K562 (cell line): ENCODE results near the gene PMEPA1. TPM values are rescaled to one million over a fixed set of nuclear protein-coding genes. Genes with fewer than 3 reads are reported as not detected.

Experiments
- ATAC-seq: fragments of 200-7000 bp; cut with Tn5 transposase; 3 replicates; pipeline ENCODE4 v1.9.1; 2020; ENCODE audit warnings: moderate library complexity
- BruUV-seq: library from RNA; stranded (reverse); fragments of 400-500 nt; replicated peaks from 2 replicates; lab custom pipeline; 2021; lab: Mats Ljungman, UMichigan
- CTCF ChIA-PET: fragments of 300-600 bp; formaldehyde crosslinking; extraction: SDS; loops from one replicate; lab custom pipeline; 2021; ENCODE audit warnings: low intra/inter-chr PET ratio; lab: Yijun Ruan, JAX
- POLR2A ChIA-PET: fragments of 300-600, 350-650 bp; sonication (Branson Sonifier 250); formaldehyde crosslinking; extraction: SDS; loops from one replicate; lab custom pipeline; 2021; ENCODE audit warnings: antibody characterized with exemption, inconsistent platforms; lab: Yijun Ruan, JAX
- DNase-seq, 4 experiments: peaks; one replicate each; pipeline versions ENCODE4 v3.0.0 to v3.0.0-alpha.2; 2011 to 2018; ENCODE audit warnings: low spot score in 3 of 4, mixed read lengths in 3 of 4; ENCODE audit errors: extremely low read depth in 1 of 4
- FAIRE-seq: peaks from 2 replicates; lab custom pipeline; 2011; peaks lifted over from hg19 to GRCh38; lab: Jason Lieb, UNC
- H2AFZ ChIP-seq: 2 replicates; pipeline ENCODE4 v1.6.0; 2011; ENCODE audit warnings: low read depth, low read length, control low read depth, inconsistent platforms
- H3K27ac ChIP-seq: fragments of 200-600 bp; 3 replicates; pipeline ENCODE4 v1.8.0; 2011; ENCODE audit warnings: low read depth, mild to moderate bottlenecking, control low read depth, inconsistent platforms, low read length, moderate library complexity, mixed read lengths; ENCODE audit errors: extremely low read depth
- H3K27me3 ChIP-seq, 2 experiments: fragments of 300-600 bp in 1 of 2; 2 replicates in 1 of 2; 3 replicates in 1 of 2; pipeline versions ENCODE4 v1.6.0 to v1.8.0; 2011; ENCODE audit warnings: inconsistent platforms in 2 of 2, low read length in 2 of 2, mild to moderate bottlenecking in 1 of 2, mixed read lengths in 1 of 2, moderate library complexity in 1 of 2; ENCODE audit not compliant: control insufficient read depth in 2 of 2, insufficient read depth in 2 of 2
- H3K36me3 ChIP-seq: fragments of 300-600 bp; 3 replicates; pipeline ENCODE4 v1.8.0; 2011; ENCODE audit warnings: mild to moderate bottlenecking, low read length, inconsistent platforms; ENCODE audit not compliant: control insufficient read depth, insufficient read depth
- H3K4me1 ChIP-seq, 2 experiments: fragments of 200-600 bp in 1 of 2; replicated peaks in 1 of 2; 2 replicates in 1 of 2; 3 replicates in 1 of 2; pipeline versions ENCODE4 v1.5.1 to v1.8.0; 2011; ENCODE audit warnings: inconsistent platforms in 2 of 2, low read length in 2 of 2, mild to moderate bottlenecking in 1 of 2, mixed read lengths in 1 of 2, moderate library complexity in 1 of 2; ENCODE audit not compliant: control insufficient read depth in 2 of 2, insufficient read depth in 2 of 2
- H3K4me2 ChIP-seq: 2 replicates; pipeline ENCODE4 v1.6.1; 2011; ENCODE audit warnings: low read length, control low read depth, inconsistent platforms, mixed read lengths; ENCODE audit not compliant: insufficient read depth
- H3K4me3 ChIP-seq: fragments of 200-600 bp; sonication (generic), shearing (Covaris generic); 2 replicates; pipeline ENCODE4 v1.5.1; 2016; ENCODE audit warnings: control low read depth, inconsistent platforms
- H3K79me2 ChIP-seq: fragments of 200-600 bp; 3 replicates; pipeline ENCODE4 v1.8.0; 2011; ENCODE audit warnings: low read length, inconsistent platforms; ENCODE audit not compliant: control insufficient read depth, insufficient read depth
- H3K9ac ChIP-seq, 2 experiments: 2 replicates each; pipeline versions ENCODE4 v1.6.0 to v1.6.1; 2011; ENCODE audit warnings: low read depth in 2 of 2, low read length in 2 of 2, control low read depth in 1 of 2, inconsistent platforms in 1 of 2, mild to moderate bottlenecking in 1 of 2, mixed read lengths in 1 of 2; ENCODE audit not compliant: insufficient read depth in 1 of 2
- H3K9me1 ChIP-seq: one replicate; pipeline ENCODE4 v1.6.0; 2011; ENCODE audit warnings: inconsistent platforms, mild to moderate bottlenecking, low read length, moderate library complexity; ENCODE audit not compliant: control insufficient read depth, insufficient read depth
- H3K9me3 ChIP-seq: replicated peaks from 2 replicates; pipeline ENCODE4 v1.5.1; 2011; ENCODE audit warnings: low read depth, low read length, inconsistent platforms; ENCODE audit not compliant: control insufficient read depth, insufficient read depth
- H4K20me1 ChIP-seq: replicated peaks from 2 replicates; pipeline ENCODE4 v1.6.1; 2011; ENCODE audit warnings: low read length, inconsistent platforms, mixed read lengths; ENCODE audit not compliant: control insufficient read depth, insufficient read depth
- FOXK1 ChIP-seq: sonication (generic); formaldehyde crosslinking; IDR thresholded peaks from 2 replicates; pipeline ENCODE4 v1.8.0; 2022; ENCODE audit warnings: missing genetic modification reagents, mild to moderate bottlenecking, borderline replicate concordance
- ILF3 ChIP-seq: fragments of 450-650 bp; IDR thresholded peaks from 2 replicates; pipeline ENCODE4 v1.6.1; 2018; ENCODE audit warnings: antibody characterized with exemption, mild to moderate bottlenecking, moderate library complexity, borderline replicate concordance
- PHB2 ChIP-seq: fragments of 450-650 bp; IDR thresholded peaks from 2 replicates; pipeline ENCODE4 v1.6.1; 2017; ENCODE audit warnings: low read depth
- SRSF3 ChIP-seq: fragments of 200-400 bp; formaldehyde crosslinking; IDR thresholded peaks from 2 replicates; pipeline ENCODE4 v1.6.1; 2016; ENCODE audit warnings: mild to moderate bottlenecking, low read length, moderate library complexity; ENCODE audit not compliant: insufficient read depth
- TAF7 ChIP-seq: fragments of 450-650 bp; IDR thresholded peaks from 2 replicates; pipeline ENCODE4 v1.6.1; 2016; ENCODE audit warnings: missing genetic modification characterization, missing compliant biosample characterization
- ZFP1 ChIP-seq: fragments of 450-650 bp; formaldehyde crosslinking; IDR thresholded peaks from 2 replicates; pipeline ENCODE4 v1.4.0; 2020; ENCODE audit warnings: mild to moderate bottlenecking, mixed read lengths
- ZNF12 ChIP-seq: sonication (generic); formaldehyde crosslinking; IDR thresholded peaks from 2 replicates; pipeline ENCODE4 v1.4.0; 2020; ENCODE audit warnings: mild to moderate bottlenecking, missing genetic modification reagents
- ZNF436 ChIP-seq: fragments of 250-450, 450-650 bp; sonication (Bioruptor Pico); formaldehyde crosslinking; IDR thresholded peaks from 2 replicates; pipeline ENCODE4 v1.7.0; 2020; ENCODE audit warnings: mild to moderate bottlenecking
- ZNF717 ChIP-seq: fragments of 250-450 bp; sonication (Bioruptor Pico); IDR thresholded peaks from 2 replicates; pipeline ENCODE4 v1.5.0; 2021
- WGBS: fragments of 100-300 bp; shearing (Covaris generic); methylation state at CpG from one replicate; pipeline ENCODE4 v1.1.6; 2016; ENCODE audit warnings: low coverage, mixed read lengths; ENCODE audit not compliant: insufficient coverage; ENCODE audit errors: missing lambda C conversion rate; 5-methylcytosine and 5-hydroxymethylcytosine counted together
- in situ Hi-C: fragments of 300-500 bp; cut with MboI; formaldehyde crosslinking; loops from 4 replicates; pipeline ENCODE4 v1.15.0; 2018; ENCODE audit warnings: inconsistent platforms, mixed read lengths
- intact Hi-C: fragments of 100-400 bp; cut with micrococcal nuclease; formaldehyde crosslinking; loops from 2 replicates; pipeline ENCODE4 v1.14.2; 2022
- polyA plus RNA-seq, 8 experiments: library from polyadenylated mRNA; depleted of rRNA in 4 of 8; stranded (reverse) in 5 of 8; unstranded in 3 of 8; fragments of >200 nt; fragmentation: Nextera tagmentation in 2 of 8; fragmentation: Illumina TruSeq in 1 of 8; extraction: Ambion mirVana in 2 of 8; extraction: Trizol in 1 of 8; gene quantifications; 2 replicates each; pipeline versions ENCODE4 v1.2.1 to v1.2.3, GENCODE V29; 2011 to 2014; ENCODE audit warnings: inconsistent platforms in 1 of 8, missing spikeins in 1 of 8
- total RNA-seq, 7 experiments: library from RNA; depleted of rRNA in 6 of 7; stranded (reverse); fragments of >200 nt in 6 of 7; fragmentation: Illumina TruSeq in 2 of 7; extraction: Trizol in 2 of 7; gene quantifications; 2 replicates each; pipeline versions ENCODE4 v1.2.1 to v1.2.3, GENCODE V29; 2011 to 2021; ENCODE audit warnings: low replicate concordance in 1 of 7
- TF ChIP-seq, protein P1 (sequence below): fragments of 450-650 bp; formaldehyde crosslinking; IDR thresholded peaks from 2 replicates; pipeline ENCODE4 v1.4.0; 2020; ENCODE audit warnings: mild to moderate bottlenecking, moderate library complexity
- TF ChIP-seq, protein P2 (sequence below): IDR thresholded peaks from 2 replicates; pipeline ENCODE4 v1.6.1; 2011; ENCODE audit not compliant: insufficient read length; ENCODE audit errors: extremely low read depth
- TF ChIP-seq, protein P3 (sequence below): fragments of 450-650 bp; IDR thresholded peaks from 2 replicates; pipeline ENCODE4 v1.6.1; 2016; ENCODE audit warnings: low read depth, mild to moderate bottlenecking, moderate library complexity
- TF ChIP-seq, protein P4 (sequence below): fragments of 200-800 bp; sonication (Bioruptor generic); IDR thresholded peaks from 2 replicates; pipeline ENCODE4 v1.6.1; 2017; ENCODE audit warnings: missing genetic modification characterization, missing compliant biosample characterization

The PMEPA1 gene
- total and polyA plus RNA-seq, 9 of the 15 experiments (the other 6 are each of a cell fraction or from before 2014, with no cell fraction given): 0.16 TPM; not detected in 8

DNA sequence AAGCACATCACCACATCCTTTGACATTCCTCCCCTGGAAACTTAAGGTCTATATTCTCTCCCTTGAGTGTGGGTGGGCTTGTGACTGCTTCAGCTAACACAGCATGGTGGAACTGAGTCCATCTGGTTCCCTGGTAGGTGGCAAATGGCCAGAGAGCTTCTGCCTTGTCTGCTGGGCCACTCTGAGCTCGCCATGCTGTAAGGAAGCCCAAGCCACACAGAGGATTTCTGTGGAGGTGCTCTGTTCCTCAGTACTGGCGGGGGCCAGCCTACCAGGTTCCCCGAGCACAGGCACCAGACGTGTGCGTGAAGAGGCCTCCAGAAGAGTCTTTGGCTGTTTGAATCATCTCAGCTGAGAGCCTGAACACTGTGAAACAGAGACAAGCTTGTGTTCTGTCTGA is 41.6 kb upstream of the PMEPA1 start:
- DNase-seq (no peak), ATAC-seq (no peak), FAIRE-seq (no peak)
- Histone ChIP-seq H4K20me1 (no peaks in the 10 kb centered on the region), H3K4me2 (no peak overlapping the region), H3K27me3 (peaks cover 5 to 12% of the 10 kb centered on the region in 2 experiments; a peak in 3 of 5 replicates), H3K79me2 (no peaks in the 10 kb centered on the region), H2AFZ (no peak overlapping the region), H3K27ac (no peak overlapping the region), H3K9ac (no peak overlapping the region), H3K9me1 (no peaks in the 10 kb centered on the region), H3K4me3 (no peak overlapping the region), H3K36me3 (no peaks in the 10 kb centered on the region), H3K9me3 (no peaks in the 10 kb centered on the region), H3K4me1 (peaks cover 0 to 7% of the 10 kb centered on the region in 2 experiments; a peak in 2 of 5 replicates)
- in situ Hi-C loops: no loop called here
- no TSS peak for BruUV-seq
- WGBS: 0% methylated on average over 5 of the region's 5 CpGs
- intact Hi-C loops: no loop called here
- ChIA-PET POLR2A (interaction anchor here (0.7 to 1.1 kb wide), 2 partner anchors 40 to 150 kb away, joined by 3 to 4 read pairs; no protein-coding TSS in a partner anchor), CTCF (no interaction called here)
- TF ChIP-seq, protein P1, sequence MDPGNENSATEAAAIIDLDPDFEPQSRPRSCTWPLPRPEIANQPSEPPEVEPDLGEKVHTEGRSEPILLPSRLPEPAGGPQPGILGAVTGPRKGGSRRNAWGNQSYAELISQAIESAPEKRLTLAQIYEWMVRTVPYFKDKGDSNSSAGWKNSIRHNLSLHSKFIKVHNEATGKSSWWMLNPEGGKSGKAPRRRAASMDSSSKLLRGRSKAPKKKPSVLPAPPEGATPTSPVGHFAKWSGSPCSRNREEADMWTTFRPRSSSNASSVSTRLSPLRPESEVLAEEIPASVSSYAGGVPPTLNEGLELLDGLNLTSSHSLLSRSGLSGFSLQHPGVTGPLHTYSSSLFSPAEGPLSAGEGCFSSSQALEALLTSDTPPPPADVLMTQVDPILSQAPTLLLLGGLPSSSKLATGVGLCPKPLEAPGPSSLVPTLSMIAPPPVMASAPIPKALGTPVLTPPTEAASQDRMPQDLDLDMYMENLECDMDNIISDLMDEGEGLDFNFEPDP (CRISPR knock-in tag): no peak
- TF ChIP-seq ZNF436 (CRISPR knock-in tag): no peak
- TF ChIP-seq, protein P2, sequence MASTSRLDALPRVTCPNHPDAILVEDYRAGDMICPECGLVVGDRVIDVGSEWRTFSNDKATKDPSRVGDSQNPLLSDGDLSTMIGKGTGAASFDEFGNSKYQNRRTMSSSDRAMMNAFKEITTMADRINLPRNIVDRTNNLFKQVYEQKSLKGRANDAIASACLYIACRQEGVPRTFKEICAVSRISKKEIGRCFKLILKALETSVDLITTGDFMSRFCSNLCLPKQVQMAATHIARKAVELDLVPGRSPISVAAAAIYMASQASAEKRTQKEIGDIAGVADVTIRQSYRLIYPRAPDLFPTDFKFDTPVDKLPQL: no peak
- no peak for TF ChIP-seq ZNF717 (CRISPR knock-in tag)
- TF ChIP-seq SRSF3: no peak
- no peak for TF ChIP-seq ZFP1 (CRISPR knock-in tag)
- TF ChIP-seq, protein P3, sequence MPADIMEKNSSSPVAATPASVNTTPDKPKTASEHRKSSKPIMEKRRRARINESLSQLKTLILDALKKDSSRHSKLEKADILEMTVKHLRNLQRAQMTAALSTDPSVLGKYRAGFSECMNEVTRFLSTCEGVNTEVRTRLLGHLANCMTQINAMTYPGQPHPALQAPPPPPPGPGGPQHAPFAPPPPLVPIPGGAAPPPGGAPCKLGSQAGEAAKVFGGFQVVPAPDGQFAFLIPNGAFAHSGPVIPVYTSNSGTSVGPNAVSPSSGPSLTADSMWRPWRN: no peak
- TF ChIP-seq FOXK1 (CRISPR knock-in tag): no peak
- TF ChIP-seq, protein P4, sequence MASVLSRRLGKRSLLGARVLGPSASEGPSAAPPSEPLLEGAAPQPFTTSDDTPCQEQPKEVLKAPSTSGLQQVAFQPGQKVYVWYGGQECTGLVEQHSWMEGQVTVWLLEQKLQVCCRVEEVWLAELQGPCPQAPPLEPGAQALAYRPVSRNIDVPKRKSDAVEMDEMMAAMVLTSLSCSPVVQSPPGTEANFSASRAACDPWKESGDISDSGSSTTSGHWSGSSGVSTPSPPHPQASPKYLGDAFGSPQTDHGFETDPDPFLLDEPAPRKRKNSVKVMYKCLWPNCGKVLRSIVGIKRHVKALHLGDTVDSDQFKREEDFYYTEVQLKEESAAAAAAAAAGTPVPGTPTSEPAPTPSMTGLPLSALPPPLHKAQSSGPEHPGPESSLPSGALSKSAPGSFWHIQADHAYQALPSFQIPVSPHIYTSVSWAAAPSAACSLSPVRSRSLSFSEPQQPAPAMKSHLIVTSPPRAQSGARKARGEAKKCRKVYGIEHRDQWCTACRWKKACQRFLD: no peak
- TF ChIP-seq PHB2: no peak
- no peak for TF ChIP-seq ZNF12
- TF ChIP-seq TAF7: no peak
- TF ChIP-seq ILF3: no peak
